ENCODE measurements around the gene EID1.
"Not testable (repeated sequence)": the region's sequence is repeated elsewhere in the genome, so short reads cannot be mapped to it uniquely, and the experiment has no call there.

Gene EID1

GRCh38 chr15:48910554-48910953, 32.6 kb downstream of the EID1 start:
- DNase-seq (ENCODE audit: low read depth): not testable (repeated sequence)

DNA sequence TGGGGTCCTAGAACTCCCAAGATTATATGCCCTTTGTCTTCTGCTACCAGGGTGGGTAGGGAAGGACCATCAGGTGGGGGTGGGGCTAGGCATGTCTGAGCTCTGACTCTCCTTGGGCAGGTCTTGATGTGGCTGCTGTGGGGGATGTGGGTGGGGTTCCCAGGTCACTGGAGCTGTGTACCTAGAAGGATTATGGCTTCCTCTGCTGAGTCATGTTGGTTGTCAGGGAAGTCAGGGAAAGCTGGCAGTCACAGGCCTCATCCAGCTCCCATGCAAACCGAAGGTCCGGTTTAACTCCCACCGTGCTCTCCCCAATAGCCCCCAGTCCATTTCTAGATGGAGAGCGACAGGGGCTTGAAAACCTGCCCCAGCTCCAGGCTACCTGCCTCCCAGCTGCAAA, 35.2 kb downstream of the EID1 start:
- no peak for DNase-seq (ENCODE audit: low read depth)

GRCh38 chr15:48914717-48915116, 36.8 kb downstream of the EID1 start:
- DNase-seq (ENCODE audit: low read depth): no peak

DNA sequence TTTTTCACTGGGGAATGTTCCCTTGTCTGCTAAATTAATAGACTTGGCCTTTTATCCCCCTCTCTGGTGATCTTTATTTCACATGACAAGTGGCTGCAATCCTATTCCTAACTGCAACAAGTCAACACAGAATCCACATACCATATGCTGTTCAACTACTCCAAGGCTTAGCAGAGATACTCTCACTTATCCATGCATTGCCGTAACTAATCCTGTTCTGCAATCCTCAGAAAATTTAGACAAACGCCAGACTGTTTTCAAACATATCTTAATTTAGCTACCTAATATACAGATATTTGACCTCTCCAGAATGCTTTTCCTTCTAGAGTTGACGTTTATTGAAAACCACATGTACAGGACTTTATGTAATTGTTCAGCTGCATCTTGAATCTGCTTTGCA, 37.9 kb downstream of the EID1 start:
- no peak for DNase-seq (ENCODE audit: low read depth)

DNA sequence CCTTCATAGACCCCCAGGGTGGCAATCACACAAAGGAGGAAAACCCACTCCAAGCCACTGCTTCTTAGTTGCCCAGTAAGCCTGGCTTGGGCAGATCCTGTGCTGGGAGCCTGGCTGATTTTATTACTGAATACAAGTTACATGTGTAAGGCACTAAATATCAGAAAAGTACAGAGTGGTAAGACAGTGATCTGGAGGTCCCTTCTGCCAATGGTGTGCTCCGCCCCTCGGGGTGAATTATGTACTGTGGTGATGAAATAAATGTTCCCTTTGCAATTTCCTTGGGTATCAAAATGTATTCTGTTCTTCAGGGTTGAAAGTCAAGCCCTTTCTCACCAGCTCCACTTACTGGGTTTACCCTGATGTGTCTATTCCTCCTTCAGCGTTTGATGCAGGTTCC, 38.8 kb downstream of the EID1 start:
- DNase-seq (ENCODE audit: low read depth): no peak

DNA sequence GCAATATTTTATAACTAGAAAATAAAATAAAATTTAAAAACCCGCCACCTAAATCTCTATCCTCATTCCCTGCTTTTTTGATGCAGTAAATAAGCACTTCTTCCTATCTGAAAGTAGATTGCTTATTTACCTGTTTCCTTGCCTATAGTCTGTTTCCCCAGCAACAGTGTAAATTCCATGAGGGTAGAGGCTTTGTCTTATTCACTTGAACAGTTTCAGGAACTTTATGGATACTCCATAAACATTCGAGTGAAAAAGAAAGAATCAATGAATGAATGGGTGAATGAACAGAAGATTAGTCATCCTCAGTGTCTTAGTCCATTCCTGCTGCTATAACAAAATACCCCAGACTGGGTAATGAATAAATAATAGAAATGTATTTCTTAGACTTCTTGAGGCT, 44.1 kb downstream of the EID1 start:
- no peak for DNase-seq (ENCODE audit: low read depth)

DNA sequence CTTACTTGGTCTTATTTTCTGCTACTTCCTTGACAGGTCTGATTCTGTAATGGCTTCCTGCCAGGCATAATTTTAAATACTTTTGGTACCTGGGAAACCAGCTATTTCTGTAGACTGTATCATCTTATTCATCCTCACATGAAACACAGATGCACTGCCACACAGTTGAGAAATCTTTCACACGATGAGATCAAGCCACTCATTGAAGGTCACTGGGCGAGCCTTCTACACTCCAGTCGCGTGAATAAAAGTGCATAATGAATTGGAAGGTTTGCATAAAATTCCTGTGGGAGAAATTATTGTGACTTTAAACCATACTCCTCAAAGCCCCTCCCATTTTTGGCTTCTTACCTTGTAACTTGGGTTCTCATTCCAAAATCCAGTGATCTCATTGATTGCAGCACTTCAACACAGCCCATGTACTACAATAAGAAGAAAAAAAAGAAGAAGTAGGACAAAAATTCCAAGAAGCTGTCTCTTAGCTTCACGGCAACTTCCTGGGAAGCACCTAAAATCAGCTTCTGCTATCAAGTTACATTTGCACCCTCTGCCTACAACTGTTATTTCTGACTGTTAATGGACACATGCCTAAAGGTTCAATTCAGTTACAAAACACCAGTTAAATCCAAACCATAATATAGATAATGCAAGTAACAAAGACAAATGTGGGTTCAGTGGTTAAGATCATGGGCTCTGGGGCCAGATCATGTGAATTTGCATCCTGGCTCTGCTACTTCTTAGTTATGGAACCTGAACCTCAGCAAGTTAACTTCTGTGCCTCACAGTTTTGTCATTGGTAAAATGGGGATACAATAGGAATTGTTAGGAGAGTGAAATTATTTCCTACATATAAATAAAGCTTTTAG, 46.8 kb downstream of the EID1 start:
- no peak for DNase-seq (ENCODE audit: low read depth)

GRCh38 chr15:48925714-48926223, 47.8 kb downstream of the EID1 start:
- peak; percentile 83 for DNase-seq (ENCODE audit: low read depth)

- no peak for DNase-seq (ENCODE audit: low read depth)
These were observed 51.1 kb downstream of the EID1 start for GRCh38 chr15:48928877-48929538.

GRCh38 chr15:48929661-48930060, 51.7 kb downstream of the EID1 start:
- no peak for DNase-seq (ENCODE audit: low read depth)

All from HS-27A (cell line).